PC-9 (cell line): ENCODE measurements around the gene RABL6. TPM values are rescaled to one million over a fixed set of nuclear protein-coding genes. Genes with fewer than 3 reads are reported as not detected.

ENCODE experiments used
- BruUV-seq: library from RNA; stranded (reverse); fragments of 400-500 nt; replicated peaks from 2 replicates; lab custom pipeline; 2021; lab: Mats Ljungman, UMichigan
- CTCF ChIA-PET: fragments of 300-600 bp; sonication (Branson Sonifier 250); formaldehyde crosslinking; loops from one replicate; lab custom pipeline; 2022; ENCODE audit warnings: antibody characterized with exemption; lab: Charles Lee
- POLR2A ChIA-PET: fragments of 300-600 bp; sonication (Branson Sonifier 250); formaldehyde crosslinking; loops from one replicate; lab custom pipeline; 2022; ENCODE audit warnings: antibody characterized with exemption; ENCODE audit not compliant: unreplicated experiment; lab: Charles Lee
- DNase-seq, 2 experiments: peaks; one replicate each; pipeline versions ENCODE4 v3.0.0 to v3.0.0-alpha.2; 2015 to 2022; ENCODE audit warnings: mixed read lengths in 1 of 2
- H2AFZ ChIP-seq: fragments of 200-600 bp; sonication (generic); 2 replicates; pipeline ENCODE4 v1.8.1; 2017; ENCODE audit warnings: antibody characterized with exemption
- H3F3A ChIP-seq: fragments of 200-600 bp; sonication (generic); 2 replicates; pipeline ENCODE4 v1.8.1; 2017; ENCODE audit warnings: antibody characterized with exemption, mild to moderate bottlenecking, low read depth; ENCODE audit not compliant: insufficient read depth
- H3K27ac ChIP-seq: fragments of 200-600 bp; sonication (generic); 2 replicates; pipeline ENCODE4 v1.6.1; 2016; ENCODE audit warnings: mixed run types
- H3K27me3 ChIP-seq: fragments of 200-600 bp; sonication (generic); 2 replicates; pipeline ENCODE4 v1.6.1; 2016; ENCODE audit warnings: low read depth, mixed run types; ENCODE audit not compliant: insufficient read depth
- H3K36me3 ChIP-seq: fragments of 200-600 bp; sonication (generic); 2 replicates; pipeline ENCODE4 v1.6.1; 2016; ENCODE audit warnings: low read depth, mixed run types
- H3K4me1 ChIP-seq: fragments of 200-600 bp; sonication (generic); replicated peaks from 2 replicates; pipeline ENCODE4 v1.6.1; 2016; ENCODE audit warnings: mixed run types; ENCODE audit not compliant: insufficient read depth
- H3K4me2 ChIP-seq: fragments of 200-600 bp; sonication (generic); 2 replicates; pipeline ENCODE4 v1.6.1; 2017; ENCODE audit warnings: mixed run types
- H3K4me3 ChIP-seq: fragments of 200-600 bp; sonication (generic); 2 replicates; pipeline ENCODE4 v1.6.1; 2016; ENCODE audit warnings: mixed run types
- H3K79me2 ChIP-seq: fragments of 200-600 bp; sonication (generic); 2 replicates; pipeline ENCODE4 v1.6.1; 2017; ENCODE audit warnings: low read depth, mixed run types
- H3K9me2 ChIP-seq: fragments of 200-600 bp; sonication (generic); 2 replicates; pipeline ENCODE4 v1.8.1; 2017; ENCODE audit warnings: mild to moderate bottlenecking; ENCODE audit not compliant: insufficient read depth
- H3K9me3 ChIP-seq: fragments of 200-600 bp; sonication (generic); 2 replicates; pipeline ENCODE4 v1.8.1; 2016; ENCODE audit warnings: low read depth; ENCODE audit not compliant: insufficient read depth
- H4K20me1 ChIP-seq: fragments of 200-600 bp; sonication (generic); 2 replicates; pipeline ENCODE4 v1.8.1; 2017; ENCODE audit not compliant: insufficient read depth
- CTCF ChIP-seq: fragments of 200-600 bp; sonication (generic); conservative IDR thresholded peaks from 2 replicates; pipeline ENCODE4 v1.6.1; 2017; ENCODE audit warnings: mixed run types, antibody characterized with exemption, mild to moderate bottlenecking, moderate library complexity
- EZH2 ChIP-seq: fragments of 200-600 bp; sonication (generic); IDR thresholded peaks from 2 replicates; pipeline ENCODE4 v1.8.0; 2017; ENCODE audit warnings: antibody characterized with exemption, low read depth
- intact Hi-C: fragments of 100-400 bp; cut with micrococcal nuclease; formaldehyde crosslinking; loops from one replicate; pipeline ENCODE4 v1.10.0; 2022; ENCODE audit not compliant: unreplicated experiment
- total RNA-seq: library from RNA; stranded (reverse); gene quantifications from 2 replicates; pipeline ENCODE4 v1.2.3, GENCODE V29; 2021

Gene RABL6
- total RNA-seq, 1 experiment from 2014 or later = 116 TPM

- H2AFZ ChIP-seq = peak overlapping the region; percentile 69; the same call in 1 of the 2 replicates
- H3K27me3 ChIP-seq = no peaks in the 10 kb centered on the region
- POLR2A ChIA-PET = interaction anchor here (0.6 to 1.4 kb wide), 4 partner anchors 55 to 189 kb away, joined by 3 to 27 read pairs (median 8); no protein-coding TSS in a partner anchor
- H3K4me2 ChIP-seq = peak overlapping the region; percentile 85
- intact Hi-C loops = loop anchor here (1.0 to 5.0 kb wide), 5 partner anchors 46 to 181 kb away; partner anchors contain the start of genes ABCA2, CLIC3 and TMEM141
- H3K27ac ChIP-seq = peak overlapping the region; percentile 51; the same call in 1 of the 2 replicates
- peak overlapping the region; percentile 87 for H3K4me3 ChIP-seq
- H4K20me1 ChIP-seq = peaks cover 13% of the 10 kb centered on the region
- H3K36me3 ChIP-seq = no peaks in the 10 kb centered on the region
- H3K4me1 ChIP-seq = peaks cover 9% of the 10 kb centered on the region; the same call in 1 of the 2 replicates
- H3K9me3 ChIP-seq = no peaks in the 10 kb centered on the region
- H3F3A ChIP-seq = peaks cover 19% of the 10 kb centered on the region; the same call in 1 of the 2 replicates
- no peaks in the 10 kb centered on the region for H3K79me2 ChIP-seq
- no peak for DNase-seq
- CTCF ChIA-PET = interaction anchor here (1.9 kb wide), 1 partner anchor 102 kb away, joined by 9 read pairs; no protein-coding TSS in a partner anchor
- TSS peak; percentile 10 for BruUV-seq
- TF ChIP-seq EZH2 (no peak), CTCF (no peak)
- H3K9me2 ChIP-seq = no peaks in the 10 kb centered on the region
Observed at GRCh38 chr9:136846376-136847087, 38.8 kb downstream of the RABL6 start.

GRCh38 chr9:136847088-136847825 lies 39.5 kb downstream of the RABL6 start:
- no TSS peak for BruUV-seq
- Histone ChIP-seq H3K79me2 (no peaks in the 10 kb centered on the region), H3K4me1 (peaks cover 6% of the 10 kb centered on the region; the same call in 1 of the 2 replicates), H3F3A (peaks cover 22% of the 10 kb centered on the region; the same call in 1 of the 2 replicates), H3K4me3 (peak overlapping the region; percentile 87), H4K20me1 (peaks cover 16% of the 10 kb centered on the region), H3K27ac (peak overlapping the region; percentile 80), H3K27me3 (no peaks in the 10 kb centered on the region), H2AFZ (peak overlapping the region; percentile 70; the same call in 1 of the 2 replicates), H3K4me2 (peak overlapping the region; percentile 85), H3K9me3 (no peaks in the 10 kb centered on the region), H3K36me3 (no peaks in the 10 kb centered on the region), H3K9me2 (no peaks in the 10 kb centered on the region)
- ChIA-PET POLR2A (interaction anchor here (0.5 to 1.4 kb wide), 10 partner anchors 36 to 239 kb away, joined by 3 to 27 read pairs (median 10); partner anchors contain the start of genes MAN1B1 and PAXX), CTCF (interaction anchor here (0.6 to 1.9 kb wide), 4 partner anchors 25 to 188 kb away, joined by 4 to 9 read pairs (median 6); no protein-coding TSS in a partner anchor)
- TF ChIP-seq EZH2 (no peak), CTCF (no peak)
- intact Hi-C loops = loop anchor here (1.0 to 5.0 kb wide), 5 partner anchors 46 to 180 kb away; partner anchors contain the start of genes ABCA2, CLIC3 and TMEM141
- peak; percentile 69 to 93 for DNase-seq
